HepG2 (cell line): ENCODE results near the gene JPT1. TPM values are rescaled to one million over a fixed set of nuclear protein-coding genes. Genes with fewer than 3 reads are reported as not detected.

ENCODE experiments used
- ATF7-NPFF ChIP-seq: sonication (generic); formaldehyde crosslinking; IDR thresholded peaks from 2 replicates; pipeline ENCODE4 v1.8.1; 2023; ENCODE audit warnings: mild to moderate bottlenecking, low read depth, missing genetic modification reagents, moderate library complexity
- FOXO1 ChIP-seq: sonication (generic); formaldehyde crosslinking; IDR thresholded peaks from 2 replicates; pipeline ENCODE4 v1.4.0; 2020; ENCODE audit warnings: missing genetic modification reagents
- KDM5A ChIP-seq: fragments of 200-600 bp; sonication (generic); IDR thresholded peaks from 2 replicates; pipeline ENCODE4 v1.7.0; 2018; ENCODE audit warnings: antibody characterized with exemption, mild to moderate bottlenecking, low read length, borderline replicate concordance
- KLF16 ChIP-seq, 2 experiments: sonication (generic) in 1 of 2; formaldehyde crosslinking in 1 of 2; IDR thresholded peaks; 2 replicates each; pipeline versions ENCODE4 v1.6.1 to v1.8.0; 2016 to 2023; ENCODE audit warnings: missing genetic modification reagents in 2 of 2, missing compliant biosample characterization in 1 of 2
- POLR2A ChIP-seq, 2 experiments: IDR thresholded peaks; 2 replicates each; pipeline ENCODE4 v1.6.1; 2011; ENCODE audit warnings: low read depth in 2 of 2, low read length in 2 of 2, mild to moderate bottlenecking in 1 of 2, moderate library complexity in 1 of 2; ENCODE audit not compliant: insufficient read depth in 1 of 2
- SAP130 ChIP-seq: IDR thresholded peaks from 2 replicates; pipeline ENCODE4 v1.6.1; 2016; ENCODE audit warnings: low read depth
- TARDBP ChIP-seq: sonication (generic); formaldehyde crosslinking; IDR thresholded peaks from 2 replicates; pipeline ENCODE4 v1.8.0; 2022; ENCODE audit warnings: mild to moderate bottlenecking, missing genetic modification reagents
- ZC3H13 ChIP-seq: sonication (generic); formaldehyde crosslinking; IDR thresholded peaks from 2 replicates; pipeline ENCODE4 v1.8.1; 2023; ENCODE audit warnings: mild to moderate bottlenecking, missing genetic modification reagents, moderate library complexity
- ZFX ChIP-seq: sonication (generic); formaldehyde crosslinking; IDR thresholded peaks from 2 replicates; pipeline ENCODE4 v1.4.0; 2020; ENCODE audit warnings: mild to moderate bottlenecking, low read depth, missing genetic modification reagents, moderate library complexity
- ZMYM4 ChIP-seq: sonication (generic); formaldehyde crosslinking; IDR thresholded peaks from 2 replicates; pipeline ENCODE4 v1.8.1; 2023; ENCODE audit warnings: mild to moderate bottlenecking, missing genetic modification reagents
- ZNF296 ChIP-seq: sonication (generic); formaldehyde crosslinking; conservative IDR thresholded peaks from 2 replicates; pipeline ENCODE4 v1.5.0; 2020; ENCODE audit warnings: mild to moderate bottlenecking, missing genetic modification reagents
- ZNF329 ChIP-seq: sonication (generic); formaldehyde crosslinking; IDR thresholded peaks from 2 replicates; pipeline ENCODE4 v1.9.0; 2021; ENCODE audit warnings: low read depth, mild to moderate bottlenecking, missing genetic modification reagents
- polyA plus RNA-seq, 8 experiments: library from polyadenylated mRNA; depleted of rRNA in 3 of 8; stranded (reverse) in 7 of 8; unstranded in 1 of 8; fragments of >200 nt; fragmentation: Illumina TruSeq in 4 of 8; extraction: Trizol in 4 of 8; gene quantifications; 2 replicates each; pipeline versions ENCODE4 v1.2.1 to v1.2.3, GENCODE V29; 2011 to 2016; ENCODE audit warnings: low read depth in 4 of 8, missing spikeins in 1 of 8, mixed read lengths in 1 of 8; ENCODE audit not compliant: insufficient read depth in 1 of 8
- total RNA-seq, 5 experiments: library from RNA; depleted of rRNA; stranded (reverse); fragments of >200 nt; fragmentation: Illumina TruSeq; extraction: Trizol; gene quantifications; 2 replicates each; pipeline ENCODE4 v1.2.3, GENCODE V29; 2016; ENCODE audit warnings: low read depth in 1 of 5
- TF ChIP-seq, protein P1 (sequence below), 2 experiments: sonication (generic) in 1 of 2; formaldehyde crosslinking in 1 of 2; IDR thresholded peaks; 2 replicates each; pipeline versions ENCODE4 v1.4.0 to v1.6.1; 2016 to 2020; ENCODE audit warnings: borderline replicate concordance in 1 of 2, low read depth in 1 of 2, mild to moderate bottlenecking in 1 of 2, missing genetic modification reagents in 1 of 2
- TF ChIP-seq, protein P2 (sequence below): sonication (generic); formaldehyde crosslinking; IDR thresholded peaks from 2 replicates; pipeline ENCODE4 v1.5.0; 2020; ENCODE audit warnings: mild to moderate bottlenecking, missing genetic modification reagents, moderate library complexity
- TF ChIP-seq, protein P3 (sequence below): sonication (generic); formaldehyde crosslinking; IDR thresholded peaks from 2 replicates; pipeline ENCODE4 v1.9.0; 2021; ENCODE audit warnings: missing genetic modification reagents, borderline replicate concordance
- TF ChIP-seq, protein P4 (sequence below): sonication (generic); formaldehyde crosslinking; IDR thresholded peaks from 2 replicates; pipeline ENCODE4 v1.8.0; 2022; ENCODE audit warnings: mild to moderate bottlenecking, missing genetic modification reagents

JPT1 gene
- total and polyA plus RNA-seq, 2 of the 13 experiments (the other 11 are each of a cell fraction or from before 2014, with no cell fraction given): 43.3 to 256 TPM

DNA sequence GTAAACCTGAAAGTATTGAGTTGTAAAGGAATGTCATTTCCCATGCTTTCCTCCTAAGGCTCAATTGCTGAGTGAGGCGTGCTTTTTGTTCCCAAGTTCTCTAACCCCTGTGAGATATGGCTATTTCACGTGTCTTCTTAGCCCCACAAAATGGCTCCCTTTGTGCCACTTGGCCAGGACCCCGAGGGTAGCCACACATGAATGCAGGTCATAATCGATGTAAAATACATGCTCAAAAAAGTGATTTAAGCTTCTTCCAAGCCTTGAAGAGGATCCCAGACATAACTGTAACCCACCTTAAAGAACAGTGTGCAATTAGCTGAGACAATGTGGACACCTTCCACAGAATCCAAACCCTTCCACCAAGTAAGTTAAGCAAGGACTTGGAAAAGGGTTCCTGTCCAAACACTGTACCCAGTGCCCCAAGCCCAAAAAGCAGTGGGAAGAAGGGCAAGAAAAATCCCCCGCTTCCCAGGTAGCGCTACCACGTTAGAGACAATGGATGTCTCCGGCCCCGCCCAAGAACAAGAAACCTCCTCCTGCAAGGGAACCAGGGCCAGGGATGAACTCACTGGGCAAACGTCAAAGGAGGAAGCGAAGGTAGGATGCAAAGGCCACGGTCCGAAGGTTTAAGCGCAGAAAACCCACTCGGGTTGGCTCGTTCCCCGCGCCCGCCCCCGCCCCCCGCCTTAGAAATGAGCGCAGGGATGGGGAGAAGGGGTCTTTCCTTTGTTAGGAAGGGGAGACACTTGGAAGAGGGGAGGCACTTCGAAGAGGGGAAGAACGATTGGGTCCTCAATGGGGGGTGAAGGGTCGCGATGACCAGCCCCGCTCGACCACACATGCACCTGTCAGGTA lies 1.2 kb downstream of the JPT1 start (continued):
- TF ChIP-seq ZFX (no peak; the same call in 1 of the 2 replicates), TARDBP (CRISPR knock-in tag) (no peak), ZNF329 (CRISPR knock-in tag) (0 out of 2 replicates have a peak, but pooled peaks have one; percentile 16), ZC3H13 (CRISPR knock-in tag) (0 out of 2 replicates have a peak, but pooled peaks have one; percentile 35), ZMYM4 (no peak), ZNF296 (no peak), FOXO1 (CRISPR knock-in tag) (no peak), POLR2A (IDR thresholded peaks at IDR 0.05; ENCODE audit: insufficient read depth in 1 of 2, low read depth in 2 of 2, low read length in 2 of 2) (peak; percentile 16 to 21; a peak in 1 of 4 replicates), KDM5A (0 out of 2 replicates have a peak, but pooled peaks have one; percentile 32), SAP130 (CRISPR knock-in tag) (peak; percentile 75), KLF16 (CRISPR knock-in tag; IDR thresholded peaks at IDR 0.05) (peak in 1 of 2 experiments; percentile 34; a peak in 1 of 4 replicates), ATF7-NPFF (no peak; the same call in 1 of the 2 replicates)
- TF ChIP-seq, protein P1, sequence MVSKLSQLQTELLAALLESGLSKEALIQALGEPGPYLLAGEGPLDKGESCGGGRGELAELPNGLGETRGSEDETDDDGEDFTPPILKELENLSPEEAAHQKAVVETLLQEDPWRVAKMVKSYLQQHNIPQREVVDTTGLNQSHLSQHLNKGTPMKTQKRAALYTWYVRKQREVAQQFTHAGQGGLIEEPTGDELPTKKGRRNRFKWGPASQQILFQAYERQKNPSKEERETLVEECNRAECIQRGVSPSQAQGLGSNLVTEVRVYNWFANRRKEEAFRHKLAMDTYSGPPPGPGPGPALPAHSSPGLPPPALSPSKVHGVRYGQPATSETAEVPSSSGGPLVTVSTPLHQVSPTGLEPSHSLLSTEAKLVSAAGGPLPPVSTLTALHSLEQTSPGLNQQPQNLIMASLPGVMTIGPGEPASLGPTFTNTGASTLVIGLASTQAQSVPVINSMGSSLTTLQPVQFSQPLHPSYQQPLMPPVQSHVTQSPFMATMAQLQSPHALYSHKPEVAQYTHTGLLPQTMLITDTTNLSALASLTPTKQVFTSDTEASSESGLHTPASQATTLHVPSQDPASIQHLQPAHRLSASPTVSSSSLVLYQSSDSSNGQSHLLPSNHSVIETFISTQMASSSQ (IDR thresholded peaks at IDR 0.05; ENCODE audit: low read depth): no peak
- TF ChIP-seq, protein P1 (CRISPR knock-in tag; IDR thresholded peaks at IDR 0.05; ENCODE audit: borderline replicate concordance): no peak
- TF ChIP-seq, protein P2, sequence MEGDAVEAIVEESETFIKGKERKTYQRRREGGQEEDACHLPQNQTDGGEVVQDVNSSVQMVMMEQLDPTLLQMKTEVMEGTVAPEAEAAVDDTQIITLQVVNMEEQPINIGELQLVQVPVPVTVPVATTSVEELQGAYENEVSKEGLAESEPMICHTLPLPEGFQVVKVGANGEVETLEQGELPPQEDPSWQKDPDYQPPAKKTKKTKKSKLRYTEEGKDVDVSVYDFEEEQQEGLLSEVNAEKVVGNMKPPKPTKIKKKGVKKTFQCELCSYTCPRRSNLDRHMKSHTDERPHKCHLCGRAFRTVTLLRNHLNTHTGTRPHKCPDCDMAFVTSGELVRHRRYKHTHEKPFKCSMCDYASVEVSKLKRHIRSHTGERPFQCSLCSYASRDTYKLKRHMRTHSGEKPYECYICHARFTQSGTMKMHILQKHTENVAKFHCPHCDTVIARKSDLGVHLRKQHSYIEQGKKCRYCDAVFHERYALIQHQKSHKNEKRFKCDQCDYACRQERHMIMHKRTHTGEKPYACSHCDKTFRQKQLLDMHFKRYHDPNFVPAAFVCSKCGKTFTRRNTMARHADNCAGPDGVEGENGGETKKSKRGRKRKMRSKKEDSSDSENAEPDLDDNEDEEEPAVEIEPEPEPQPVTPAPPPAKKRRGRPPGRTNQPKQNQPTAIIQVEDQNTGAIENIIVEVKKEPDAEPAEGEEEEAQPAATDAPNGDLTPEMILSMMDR (CRISPR knock-in tag): 0 out of 2 replicates have a peak, but pooled peaks have one; percentile 3
- TF ChIP-seq, protein P3, sequence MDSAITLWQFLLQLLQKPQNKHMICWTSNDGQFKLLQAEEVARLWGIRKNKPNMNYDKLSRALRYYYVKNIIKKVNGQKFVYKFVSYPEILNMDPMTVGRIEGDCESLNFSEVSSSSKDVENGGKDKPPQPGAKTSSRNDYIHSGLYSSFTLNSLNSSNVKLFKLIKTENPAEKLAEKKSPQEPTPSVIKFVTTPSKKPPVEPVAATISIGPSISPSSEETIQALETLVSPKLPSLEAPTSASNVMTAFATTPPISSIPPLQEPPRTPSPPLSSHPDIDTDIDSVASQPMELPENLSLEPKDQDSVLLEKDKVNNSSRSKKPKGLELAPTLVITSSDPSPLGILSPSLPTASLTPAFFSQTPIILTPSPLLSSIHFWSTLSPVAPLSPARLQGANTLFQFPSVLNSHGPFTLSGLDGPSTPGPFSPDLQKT: no peak
- TF ChIP-seq, protein P4, sequence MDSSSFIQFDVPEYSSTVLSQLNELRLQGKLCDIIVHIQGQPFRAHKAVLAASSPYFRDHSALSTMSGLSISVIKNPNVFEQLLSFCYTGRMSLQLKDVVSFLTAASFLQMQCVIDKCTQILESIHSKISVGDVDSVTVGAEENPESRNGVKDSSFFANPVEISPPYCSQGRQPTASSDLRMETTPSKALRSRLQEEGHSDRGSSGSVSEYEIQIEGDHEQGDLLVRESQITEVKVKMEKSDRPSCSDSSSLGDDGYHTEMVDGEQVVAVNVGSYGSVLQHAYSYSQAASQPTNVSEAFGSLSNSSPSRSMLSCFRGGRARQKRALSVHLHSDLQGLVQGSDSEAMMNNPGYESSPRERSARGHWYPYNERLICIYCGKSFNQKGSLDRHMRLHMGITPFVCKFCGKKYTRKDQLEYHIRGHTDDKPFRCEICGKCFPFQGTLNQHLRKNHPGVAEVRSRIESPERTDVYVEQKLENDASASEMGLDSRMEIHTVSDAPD (CRISPR knock-in tag): no peak
